SK-N-SH treated with all-trans-retinoic acid at 6 μM for 48 hours (cell line): ENCODE data around the gene XPC.

Source experiments
- ARNTL ChIP-seq: fragments of 450-650 bp; formaldehyde crosslinking; IDR thresholded peaks from 2 replicates; pipeline ENCODE4 v1.5.0; 2020; ENCODE audit warnings: low read depth, mild to moderate bottlenecking, moderate library complexity, borderline replicate concordance
- BACH2 ChIP-seq: fragments of 250-450 bp; sonication (Bioruptor Pico); IDR thresholded peaks from 2 replicates; pipeline ENCODE4 v1.9.0; 2021; ENCODE audit warnings: mild to moderate bottlenecking, borderline replicate concordance
- ESRRG ChIP-seq: fragments of 250-450 bp; sonication (Bioruptor Pico); IDR thresholded peaks from 2 replicates; pipeline ENCODE4 v1.6.1; 2021; ENCODE audit warnings: mild to moderate bottlenecking
- GLIS3 ChIP-seq: fragments of 250-450 bp; sonication (Bioruptor Pico); IDR thresholded peaks from 2 replicates; pipeline ENCODE4 v1.5.0; 2020; ENCODE audit warnings: mild to moderate bottlenecking, moderate library complexity
- OSR1 ChIP-seq: fragments of 250-450 bp; sonication (Bioruptor Pico); IDR thresholded peaks from 2 replicates; pipeline ENCODE4 v1.8.0; 2022; ENCODE audit warnings: moderate library complexity, mild to moderate bottlenecking, inconsistent platforms
- PATZ1 ChIP-seq: fragments of 250-450 bp; sonication (Bioruptor Pico); IDR thresholded peaks from 2 replicates; pipeline ENCODE4 v1.8.0; 2020; ENCODE audit warnings: mild to moderate bottlenecking, moderate library complexity, borderline replicate concordance
- POU6F1 ChIP-seq: fragments of 250-450 bp; sonication (Bioruptor Pico); IDR thresholded peaks from 2 replicates; pipeline ENCODE4 v1.8.0; 2021; ENCODE audit warnings: low read depth, mild to moderate bottlenecking, moderate library complexity, borderline replicate concordance
- SNAI2 ChIP-seq: fragments of 250-450 bp; sonication (Bioruptor Pico); IDR thresholded peaks from 2 replicates; pipeline ENCODE4 v1.5.0; 2020; ENCODE audit warnings: mild to moderate bottlenecking, moderate library complexity
- TCF4 ChIP-seq: fragments of 250-450 bp; sonication (Bioruptor Pico); IDR thresholded peaks from 2 replicates; pipeline ENCODE4 v1.8.0; 2021; ENCODE audit warnings: mild to moderate bottlenecking, moderate library complexity, borderline replicate concordance
- TSHZ2 ChIP-seq: fragments of 250-450 bp; sonication (Bioruptor Pico); IDR thresholded peaks from 2 replicates; pipeline ENCODE4 v1.5.0; 2020; ENCODE audit warnings: mild to moderate bottlenecking, moderate library complexity
- ZFP30 ChIP-seq: fragments of 450-650 bp; formaldehyde crosslinking; IDR thresholded peaks from 2 replicates; pipeline ENCODE4 v1.5.0; 2022; ENCODE audit warnings: mild to moderate bottlenecking, moderate library complexity
- ZNF70 ChIP-seq: fragments of 450-650 bp; formaldehyde crosslinking; IDR thresholded peaks from 2 replicates; pipeline ENCODE4 v1.5.0; 2020; ENCODE audit warnings: mild to moderate bottlenecking, moderate library complexity

- TF ChIP-seq ARNTL (CRISPR knock-in tag) (no peak), TCF4 (no peak), OSR1 (no peak), BACH2 (CRISPR knock-in tag) (no peak), GLIS3 (no peak), POU6F1 (no peak), ZNF70 (CRISPR knock-in tag) (no peak), PATZ1 (CRISPR knock-in tag) (no peak), SNAI2 (CRISPR knock-in tag) (no peak), ZFP30 (CRISPR knock-in tag) (no peak), ESRRG (no peak), TSHZ2 (no peak)
Observed at GRCh38 chr3:14123308-14124222, 54.8 kb downstream of the XPC start.
